IMR-90 (cell line): ENCODE data around the gene SFTPA1. TPM values are rescaled to one million over a fixed set of nuclear protein-coding genes. Genes with fewer than 3 reads are reported as not detected.
"Not testable (repeated sequence)": the region's sequence is repeated elsewhere in the genome, so short reads cannot be mapped to it uniquely, and the experiment has no call there.

Experiments
- ATAC-seq: fragments of 200-7000 bp; cut with Tn5 transposase; 2 replicates; pipeline ENCODE4 v1.9.1; 2020; ENCODE audit warnings: low read depth, mild to moderate bottlenecking, moderate library complexity
- BruUV-seq: library from RNA; stranded (reverse); fragments of 400-500 nt; replicated peaks from 2 replicates; lab custom pipeline; 2021; lab: Mats Ljungman, UMichigan
- CTCF ChIA-PET: fragments of 300-600 bp; formaldehyde crosslinking; extraction: SDS; loops from one replicate; lab custom pipeline; 2021; ENCODE audit warnings: antibody characterized with exemption; lab: Yijun Ruan, JAX
- POLR2A ChIA-PET: fragments of 300-600 bp; sonication (Branson Sonifier 250); formaldehyde crosslinking; loops from one replicate; lab custom pipeline; 2022; ENCODE audit warnings: antibody characterized with exemption; ENCODE audit not compliant: unreplicated experiment; lab: Charles Lee
- DNase-seq: peaks from one replicate; pipeline ENCODE4 v3.0.0; 2013
- H2AFZ ChIP-seq: replicated peaks from 2 replicates; pipeline ENCODE3; 2013; ENCODE audit warnings: low read length, mild to moderate bottlenecking; ENCODE audit not compliant: poor library complexity
- H2AK5ac ChIP-seq: 2 replicates; pipeline ENCODE4 v1.6.1; 2013; ENCODE audit warnings: low read depth, low read length, inconsistent platforms
- H2AK9ac ChIP-seq: replicated peaks from 2 replicates; pipeline ENCODE3; 2013; ENCODE audit warnings: mild to moderate bottlenecking, low read depth, low read length, moderate library complexity; ENCODE audit not compliant: poor library complexity
- H2BK120ac ChIP-seq: 2 replicates; pipeline ENCODE4 v1.6.1; 2013; ENCODE audit warnings: low read depth, low read length, inconsistent platforms
- H2BK15ac ChIP-seq: 3 replicates; pipeline ENCODE4 v1.6.1; 2013; ENCODE audit warnings: low read depth, low read length, inconsistent platforms
- H2BK20ac ChIP-seq: 2 replicates; pipeline ENCODE4 v1.6.1; 2013; ENCODE audit warnings: low read depth, mild to moderate bottlenecking, inconsistent platforms, low read length, moderate library complexity
- H2BK5ac ChIP-seq: 2 replicates; pipeline ENCODE4 v1.6.1; 2013; ENCODE audit warnings: mild to moderate bottlenecking, low read depth, low read length, inconsistent platforms; ENCODE audit not compliant: poor library complexity, severe bottlenecking
- H3K14ac ChIP-seq: replicated peaks from 2 replicates; pipeline ENCODE4 v1.6.1; 2013; ENCODE audit warnings: low read depth, low read length, inconsistent platforms
- H3K18ac ChIP-seq: 2 replicates; pipeline ENCODE4 v1.6.1; 2013; ENCODE audit warnings: low read depth, low read length, control low read depth
- H3K23ac ChIP-seq: 2 replicates; pipeline ENCODE4 v1.6.1; 2013; ENCODE audit warnings: low read depth, low read length, inconsistent platforms
- H3K27ac ChIP-seq: 2 replicates; pipeline ENCODE4 v1.5.1; 2013; ENCODE audit warnings: mild to moderate bottlenecking, control low read depth, low read length; ENCODE audit not compliant: insufficient read depth
- H3K27me3 ChIP-seq: 2 replicates; pipeline ENCODE4 v1.6.1; 2013; ENCODE audit warnings: low read length; ENCODE audit not compliant: control insufficient read depth, insufficient read depth
- H3K36me3 ChIP-seq: 2 replicates; pipeline ENCODE4 v1.6.1; 2013; ENCODE audit warnings: low read length, mixed read lengths; ENCODE audit not compliant: control insufficient read depth, insufficient read depth
- H3K4ac ChIP-seq: 2 replicates; pipeline ENCODE4 v1.6.1; 2013; ENCODE audit warnings: low read depth, low read length, inconsistent platforms
- H3K4me1 ChIP-seq: 2 replicates; pipeline ENCODE4 v1.6.1; 2013; ENCODE audit warnings: low read length, mixed read lengths; ENCODE audit not compliant: control insufficient read depth, insufficient read depth
- H3K4me2 ChIP-seq: 2 replicates; pipeline ENCODE4 v1.6.1; 2013; ENCODE audit warnings: low read depth, mild to moderate bottlenecking, control low read depth, low read length, moderate library complexity
- H3K4me3 ChIP-seq: 2 replicates; pipeline ENCODE4 v1.5.1; 2013; ENCODE audit warnings: low read depth, mild to moderate bottlenecking, control low read depth, low read length, moderate library complexity; ENCODE audit not compliant: insufficient read depth
- H3K56ac ChIP-seq: 2 replicates; pipeline ENCODE4 v1.6.1; 2013; ENCODE audit warnings: low read length, inconsistent platforms; ENCODE audit not compliant: insufficient read depth; ENCODE audit errors: extremely low read depth
- H3K79me1 ChIP-seq, 2 experiments: 2 replicates each; pipeline ENCODE4 v1.6.1; 2013; ENCODE audit warnings: low read length in 2 of 2, inconsistent platforms in 1 of 2, low read depth in 1 of 2
- H3K9ac ChIP-seq: 2 replicates; pipeline ENCODE4 v1.6.1; 2013; ENCODE audit warnings: low read depth, low read length, control low read depth
- H3K9me1 ChIP-seq: 2 replicates; pipeline ENCODE4 v1.6.1; 2013; ENCODE audit warnings: low read length, inconsistent platforms; ENCODE audit not compliant: insufficient read depth
- H3K9me3 ChIP-seq: 2 replicates; pipeline ENCODE4 v1.6.1; 2013; ENCODE audit warnings: low read length; ENCODE audit not compliant: control insufficient read depth, insufficient read depth
- H4K20me1 ChIP-seq: 2 replicates; pipeline ENCODE4 v1.6.1; 2013; ENCODE audit warnings: low read length, inconsistent platforms; ENCODE audit not compliant: insufficient read depth
- H4K5ac ChIP-seq: 2 replicates; pipeline ENCODE4 v1.6.1; 2013; ENCODE audit warnings: mild to moderate bottlenecking, low read depth, low read length, control low read depth
- H4K8ac ChIP-seq, 2 experiments: 2 replicates each; pipeline ENCODE4 v1.6.1; 2013; ENCODE audit warnings: low read depth in 2 of 2, low read length in 2 of 2, control low read depth in 1 of 2, inconsistent platforms in 1 of 2
- H4K91ac ChIP-seq: 2 replicates; pipeline ENCODE4 v1.6.1; 2013; ENCODE audit warnings: low read depth, low read length, inconsistent platforms; ENCODE audit not compliant: insufficient read depth
- WGBS, 2 experiments: methylation state at CpG; one replicate each; pipeline versions ENCODE4 v1.1.5 to v1.1.7; 2013; ENCODE audit warnings: missing lambda C conversion rate in 2 of 2; ENCODE audit not compliant: insufficient read length in 1 of 2; ENCODE audit errors: extremely low coverage in 2 of 2; 5-methylcytosine and 5-hydroxymethylcytosine counted together
- dilution Hi-C: fragments of 300-500 bp; cut with HindIII; formaldehyde crosslinking; loops from one replicate; pipeline ENCODE4 v1.14.3; 2018; ENCODE audit warnings: low sequenced_read_pairs; ENCODE audit not compliant: unreplicated experiment
- in situ Hi-C: fragments of 300-500 bp; cut with MboI; formaldehyde crosslinking; loops from 3 replicates; pipeline ENCODE4 v1.14.3; 2019; ENCODE audit warnings: low sequenced_read_pairs, inconsistent platforms, mixed read lengths
- intact Hi-C: fragments of 100-400 bp; cut with micrococcal nuclease; formaldehyde crosslinking; loops from 2 replicates; pipeline ENCODE4 v1.10.0; 2022
- polyA plus RNA-seq, 3 experiments: library from polyadenylated mRNA; depleted of rRNA; stranded (reverse); fragments of >200 nt; gene quantifications; 2 replicates each; pipeline ENCODE4 v1.2.3, GENCODE V29; 2012; ENCODE audit warnings: low replicate concordance in 1 of 3
- total RNA-seq: library from RNA; depleted of rRNA; stranded (reverse); fragments of >200 nt; gene quantifications from 2 replicates; pipeline ENCODE4 v1.2.3, GENCODE V29; 2012

Gene SFTPA1
- total and polyA plus RNA-seq, 2 of the 4 experiments (the other 2 are of a cell fraction), result not detected

GRCh38 chr10:79582954-79583353, 27.8 kb upstream of the SFTPA1 start:
- H3K4me2 ChIP-seq, H4K20me1 ChIP-seq, H3K9ac ChIP-seq, H3K4ac ChIP-seq, H3K18ac ChIP-seq, H3K14ac ChIP-seq, DNase-seq, dilution Hi-C loops, H2BK120ac ChIP-seq, H2AK5ac ChIP-seq, H3K23ac ChIP-seq, ATAC-seq, H2BK20ac ChIP-seq, H3K36me3 ChIP-seq, BruUV-seq, H4K91ac ChIP-seq, H2BK5ac ChIP-seq, CTCF ChIA-PET, H4K8ac ChIP-seq, POLR2A ChIA-PET, H2AK9ac ChIP-seq, H2BK15ac ChIP-seq, H3K56ac ChIP-seq, H3K4me1 ChIP-seq, H3K4me3 ChIP-seq, H4K5ac ChIP-seq, H3K9me3 ChIP-seq, in situ Hi-C loops, H3K27ac ChIP-seq, H3K79me1 ChIP-seq, H3K9me1 ChIP-seq, H2AFZ ChIP-seq, intact Hi-C loops: not testable (repeated sequence)
- WGBS, 2 experiments, result no CpG with 5 or more reads among the region's 6 CpGs
- peaks cover 27% of the 10 kb centered on the region for H3K27me3 ChIP-seq
